ENCODE results near the gene CACNA1I.

The CACNA1I gene

GRCh38 chr22:39598017-39598965 is 27.7 kb downstream of the CACNA1I start:
- DNase-seq = no peak

- no peak for DNase-seq
These were observed 30.1 kb downstream of the CACNA1I start for GRCh38 chr22:39600491-39601179.

GRCh38 chr22:39601180-39601535 is 30.6 kb downstream of the CACNA1I start:
- no peak for DNase-seq

- DNase-seq = no peak
These were observed 32.8 kb downstream of the CACNA1I start for GRCh38 chr22:39603345-39603744.

GRCh38 chr22:39610246-39610645 is 39.7 kb downstream of the CACNA1I start:
- no peak for DNase-seq

- DNase-seq = no peak
These were observed 40.2 kb downstream of the CACNA1I start for GRCh38 chr22:39610766-39611165.

GRCh38 chr22:39611360-39611759 is 40.8 kb downstream of the CACNA1I start:
- DNase-seq = no peak

- no peak for DNase-seq
These were observed 42.4 kb downstream of the CACNA1I start for GRCh38 chr22:39612811-39613548.

- no peak for DNase-seq
These were observed 43.0 kb downstream of the CACNA1I start for GRCh38 chr22:39613549-39613921.

GRCh38 chr22:39614442-39614841 is 43.9 kb downstream of the CACNA1I start:
- no peak for DNase-seq

GRCh38 chr22:39616051-39616450 is 45.5 kb downstream of the CACNA1I start:
- no peak for DNase-seq

- DNase-seq = no peak
These were observed 46.2 kb downstream of the CACNA1I start for GRCh38 chr22:39616781-39617180.

- DNase-seq = no peak
These were observed 46.8 kb downstream of the CACNA1I start for GRCh38 chr22:39617342-39617741.

- DNase-seq = no peak
These were observed 47.6 kb downstream of the CACNA1I start for GRCh38 chr22:39617970-39618757.

- no peak for DNase-seq
These were observed 48.5 kb downstream of the CACNA1I start for GRCh38 chr22:39618996-39619530.

GRCh38 chr22:39620924-39621690 is 50.6 kb downstream of the CACNA1I start:
- no peak for DNase-seq

GRCh38 chr22:39621826-39622225 is 51.3 kb downstream of the CACNA1I start:
- DNase-seq = no peak

GRCh38 chr22:39622881-39623367 is 52.4 kb downstream of the CACNA1I start:
- DNase-seq = no peak

GRCh38 chr22:39623603-39624500 is 53.3 kb downstream of the CACNA1I start:
- DNase-seq = no peak

GRCh38 chr22:39624501-39624821 is 53.9 kb downstream of the CACNA1I start:
- no peak for DNase-seq

Measured in GF-D8 (cell line).